Omental fat pad (tissue), 4 donors: ENCODE results near the gene DIAPH1. TPM values are rescaled to one million over a fixed set of nuclear protein-coding genes. Genes with fewer than 3 reads are reported as not detected.

Experiments used
- ATAC-seq: fragments of 150-250 bp; one replicate; pipeline ENCODE4 v1.9.1; 2016; ENCODE audit warnings: mild to moderate bottlenecking, moderate library complexity; ENCODE audit not compliant: low FRiP score
- DNase-seq: peaks from one replicate; pipeline ENCODE4 v3.0.0-alpha.2; 2019; ENCODE audit warnings: low spot score
- CTCF ChIP-seq, 3 donors: fragments of 450-650 bp; IDR thresholded peaks; one replicate each; pipeline ENCODE4 v1.5.1; 2016 to 2017; ENCODE audit warnings: antibody characterized with exemption in 3 of 3, mild to moderate bottlenecking in 3 of 3, moderate library complexity in 2 of 3
- total RNA-seq, 4 donors: library from RNA; depleted of rRNA; stranded (reverse); fragments of >200 nt; gene quantifications; one replicate each; pipeline ENCODE4 v1.1.0, GENCODE V29; 2016

Gene DIAPH1
- total RNA-seq, 4 donors from 2014 or later, result 35.5 to 93.2 (median 47.9) TPM

DNA sequence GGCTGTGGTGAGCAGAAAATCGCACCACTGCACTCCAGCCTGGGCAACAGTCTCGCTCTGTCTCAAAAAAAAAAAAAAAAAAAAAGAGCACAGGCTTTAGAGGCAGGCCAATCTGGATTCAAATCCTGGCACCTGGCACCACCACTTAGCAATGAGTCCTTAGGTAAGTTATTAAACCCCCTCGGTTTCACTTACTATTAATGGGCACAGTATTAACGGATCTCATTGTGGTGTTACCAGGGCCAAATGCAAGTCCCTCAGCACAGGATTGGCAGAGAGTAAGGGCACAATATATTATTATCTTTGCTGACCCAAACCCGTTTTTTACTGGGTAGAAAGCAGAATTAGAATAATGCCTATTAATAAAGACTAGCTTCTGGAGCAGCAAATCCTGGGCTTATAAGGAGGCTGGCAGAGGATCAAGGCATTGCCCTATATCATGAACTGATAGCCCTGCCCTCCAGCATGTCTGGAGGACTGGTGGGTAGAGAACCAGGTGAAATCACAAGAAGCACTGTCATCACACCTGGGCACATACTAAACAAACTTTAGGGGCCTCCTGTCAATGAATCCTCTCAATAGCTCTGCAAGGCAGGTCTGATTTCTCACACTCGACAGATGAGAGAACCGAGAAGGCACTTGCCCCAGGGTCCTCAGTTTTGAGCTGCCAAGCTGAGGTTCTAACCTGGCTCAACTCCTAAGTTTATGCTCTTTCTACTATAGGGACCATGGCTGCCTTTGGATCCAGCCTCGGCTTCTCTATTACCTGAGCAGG lies 112.2 kb downstream of the DIAPH1 start:
- no peak for TF ChIP-seq CTCF (IDR thresholded peaks at IDR 0.05)
- DNase-seq, result no peak
- ATAC-seq, result no peak

DNA sequence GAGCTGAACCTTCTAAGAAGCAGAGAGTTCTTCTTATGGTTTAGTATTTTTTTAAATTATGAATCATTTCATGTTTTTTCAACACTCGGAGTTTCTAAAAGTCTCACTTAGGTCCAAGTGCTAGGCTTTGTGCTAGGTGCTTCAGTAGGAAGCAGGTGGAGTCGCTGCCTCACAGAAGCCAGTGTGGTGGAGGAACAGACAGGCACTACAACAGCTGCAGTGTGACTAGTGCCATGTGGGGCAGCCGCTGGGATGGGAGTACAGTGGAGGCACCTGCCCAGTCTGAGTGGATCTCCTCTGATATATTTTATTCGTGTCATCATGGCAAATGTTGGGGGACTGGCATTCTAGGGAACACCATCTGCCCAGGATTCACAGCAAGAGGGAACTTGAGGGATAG lies 114.6 kb downstream of the DIAPH1 start:
- no peak for DNase-seq
- TF ChIP-seq CTCF (IDR thresholded peaks at IDR 0.05), result no peak
- ATAC-seq, result no peak

DNA sequence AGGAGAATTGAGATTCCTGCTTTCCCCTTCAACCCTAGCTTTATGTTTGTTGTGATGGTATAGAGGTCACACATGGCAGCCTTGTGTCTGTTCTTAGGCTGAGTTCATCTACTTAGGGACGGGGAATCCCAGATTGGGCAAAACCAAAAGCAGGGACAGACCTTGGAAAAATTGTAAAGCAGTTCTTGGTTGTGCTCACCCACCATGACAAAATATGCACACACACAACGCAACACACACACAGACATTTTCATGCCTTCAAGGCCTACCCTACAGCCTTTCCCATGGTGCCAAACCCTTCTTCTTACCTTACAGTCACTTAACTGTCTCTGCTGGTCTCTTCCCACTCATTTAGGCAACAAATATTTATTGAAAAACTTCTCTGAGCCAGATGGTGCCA lies 115.1 kb downstream of the DIAPH1 start:
- ATAC-seq (no peak), DNase-seq (no peak)
- TF ChIP-seq CTCF (IDR thresholded peaks at IDR 0.05), result no peak

GRCh38 chr5:141501761-141502160 lies 117.0 kb downstream of the DIAPH1 start:
- ATAC-seq, result no peak
- TF ChIP-seq CTCF (IDR thresholded peaks at IDR 0.05), result no peak
- no peak for DNase-seq

DNA sequence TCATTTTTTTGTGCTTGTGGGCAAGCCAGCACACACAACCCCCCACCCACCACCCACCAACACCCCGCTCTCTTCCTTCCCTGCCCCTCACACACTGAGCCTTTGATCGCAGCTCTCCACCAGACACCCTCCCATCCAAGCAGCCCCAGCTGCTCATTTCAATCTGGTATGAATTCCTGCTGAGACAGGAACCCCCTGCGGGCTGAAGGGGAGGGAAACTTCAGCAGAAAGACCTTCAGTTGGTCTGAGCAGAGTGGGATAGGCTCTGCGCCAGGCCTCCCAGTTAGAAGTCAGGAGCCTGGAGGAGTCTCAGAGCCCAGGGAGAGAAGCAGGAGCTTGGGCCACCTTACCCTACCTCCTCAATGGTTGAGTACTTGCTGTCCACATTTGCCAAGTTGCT lies 122.8 kb downstream of the DIAPH1 start:
- DNase-seq, result no peak
- no peak for TF ChIP-seq CTCF (IDR thresholded peaks at IDR 0.05)
- ATAC-seq, result no peak

- no peak for DNase-seq
- no peak for ATAC-seq
- TF ChIP-seq CTCF (IDR thresholded peaks at IDR 0.05), result no peak
These were observed 123.4 kb downstream of the DIAPH1 start for GRCh38 chr5:141495453-141495811.

GRCh38 chr5:141494761-141495452 lies 123.9 kb downstream of the DIAPH1 start:
- no peak for DNase-seq
- TF ChIP-seq CTCF (IDR thresholded peaks at IDR 0.05), result no peak
- ATAC-seq, result no peak
